GM12878 (cell line): ENCODE data around the gene CHN1. TPM values are rescaled to one million over a fixed set of nuclear protein-coding genes. Genes with fewer than 3 reads are reported as not detected.

Experiments used
- ATAC-seq: fragments of 200-7000 bp; cut with Tn5 transposase; 3 replicates; pipeline ENCODE4 v1.9.1; 2020; ENCODE audit warnings: mild to moderate bottlenecking, moderate library complexity
- BruUV-seq: library from RNA; stranded (reverse); fragments of 400-500 nt; replicated peaks from 2 replicates; lab custom pipeline; 2021; lab: Mats Ljungman, UMichigan
- CTCF ChIA-PET: fragments of 300-600 bp; sonication (Branson Sonifier 250); formaldehyde crosslinking; extraction: SDS; loops from one replicate; lab custom pipeline; 2021; ENCODE audit warnings: inconsistent platforms; lab: Yijun Ruan, JAX
- POLR2A ChIA-PET: fragments of 350-600 bp; formaldehyde crosslinking; extraction: SDS; loops from one replicate; lab custom pipeline; 2021; ENCODE audit warnings: inconsistent platforms; lab: Charles Lee
- RAD21 ChIA-PET: fragments of 300-600 bp; sonication (Branson Sonifier 250); formaldehyde crosslinking; loops from one replicate; lab custom pipeline; 2023; ENCODE audit warnings: antibody characterized with exemption; ENCODE audit not compliant: unreplicated experiment; lab: Charles Lee
- SMC1A ChIA-PET: fragments of 300-600 bp; sonication (Branson Sonifier 250); formaldehyde crosslinking; loops from one replicate; lab custom pipeline; 2023; ENCODE audit not compliant: unreplicated experiment, uncharacterized antibody; lab: Charles Lee
- DNase-seq: peaks from one replicate; pipeline ENCODE4 v3.0.0-alpha.2; 2011; ENCODE audit warnings: low read depth, low spot score
- FAIRE-seq: peaks from 3 replicates; lab custom pipeline; 2011; peaks lifted over from hg19 to GRCh38; lab: Jason Lieb, UNC
- H2AFZ ChIP-seq: 2 replicates; pipeline ENCODE4 v1.6.0; 2011; ENCODE audit warnings: low read depth, low read length, control low read depth; ENCODE audit not compliant: control insufficient read depth
- H3K27ac ChIP-seq: 2 replicates; pipeline ENCODE4 v1.5.1; 2011; ENCODE audit warnings: control low read depth; ENCODE audit not compliant: control insufficient read depth, insufficient read depth
- H3K27me3 ChIP-seq, 2 experiments: replicated peaks in 1 of 2; 2 replicates each; pipeline versions ENCODE4 v1.6.0 to v1.6.1; 2011; ENCODE audit warnings: low read length in 1 of 2; ENCODE audit not compliant: control insufficient read depth in 2 of 2, insufficient read depth in 2 of 2
- H3K36me3 ChIP-seq, 2 experiments: 2 replicates each; pipeline ENCODE4 v1.5.1; 2011; ENCODE audit warnings: low read length in 1 of 2; ENCODE audit not compliant: control insufficient read depth in 2 of 2, insufficient read depth in 2 of 2
- H3K4me1 ChIP-seq: 2 replicates; pipeline ENCODE4 v1.6.1; 2011; ENCODE audit warnings: mild to moderate bottlenecking, low read length, moderate library complexity, mixed read lengths; ENCODE audit not compliant: control insufficient read depth, insufficient read depth
- H3K4me2 ChIP-seq: 2 replicates; pipeline ENCODE4 v1.6.0; 2011; ENCODE audit warnings: control low read depth; ENCODE audit not compliant: control insufficient read depth, insufficient read depth
- H3K4me3 ChIP-seq: fragments of 200-600 bp; sonication (generic); 2 replicates; pipeline ENCODE4 v1.5.1; 2016
- H3K79me2 ChIP-seq: 2 replicates; pipeline ENCODE4 v1.6.0; 2011; ENCODE audit warnings: low read length; ENCODE audit not compliant: control insufficient read depth, insufficient read depth
- H3K9ac ChIP-seq: 2 replicates; pipeline ENCODE4 v1.8.0; 2011; ENCODE audit warnings: low read length, control low read depth, mixed read lengths; ENCODE audit not compliant: control insufficient read depth, insufficient read depth
- H3K9me3 ChIP-seq: replicated peaks from 3 replicates; pipeline ENCODE4 v1.5.1; 2011; ENCODE audit warnings: mild to moderate bottlenecking, low read length; ENCODE audit not compliant: control insufficient read depth, insufficient read depth
- H4K20me1 ChIP-seq: 2 replicates; pipeline ENCODE4 v1.6.0; 2011; ENCODE audit not compliant: control insufficient read depth, insufficient read depth
- BMI1 ChIP-seq: fragments of 450-650 bp; IDR thresholded peaks from 2 replicates; pipeline ENCODE4 v1.6.1; 2016; ENCODE audit warnings: mild to moderate bottlenecking, moderate library complexity, borderline replicate concordance
- FOXK2 ChIP-seq: fragments of 450-650 bp; IDR thresholded peaks from 2 replicates; pipeline ENCODE4 v1.6.1; 2017; ENCODE audit warnings: mild to moderate bottlenecking, moderate library complexity
- HDAC2 ChIP-seq: fragments of 200-600 bp; sonication (generic); IDR thresholded peaks from 2 replicates; pipeline ENCODE4 v1.6.1; 2017
- MTA2 ChIP-seq: fragments of 450-650 bp; IDR thresholded peaks from 2 replicates; pipeline ENCODE4 v1.6.1; 2016; ENCODE audit warnings: low read depth, mild to moderate bottlenecking, moderate library complexity
- NR2C1 ChIP-seq: fragments of 450-650 bp; IDR thresholded peaks from 2 replicates; pipeline ENCODE4 v1.6.1; 2017; ENCODE audit warnings: antibody characterized with exemption, mild to moderate bottlenecking, moderate library complexity
- RAD51 ChIP-seq: fragments of 450-650 bp; IDR thresholded peaks from 2 replicates; pipeline ENCODE4 v1.6.1; 2016; ENCODE audit warnings: moderate library complexity, mild to moderate bottlenecking, inconsistent platforms
- WGBS: methylation state at CpG from one replicate; pipeline ENCODE4 v1.1.6; 2016; ENCODE audit warnings: low lambda C conversion rate; ENCODE audit not compliant: insufficient replicate concordance, insufficient coverage; ENCODE audit errors: missing lambda C conversion rate; 5-methylcytosine and 5-hydroxymethylcytosine counted together
- in situ Hi-C: fragments of 300-500 bp; cut with MboI; formaldehyde crosslinking; loops from 9 replicates; pipeline ENCODE4 v1.14.3; 2018; ENCODE audit warnings: mixed read lengths
- intact Hi-C: fragments of 100-400 bp; cut with micrococcal nuclease; formaldehyde crosslinking; loops from one replicate; pipeline ENCODE4 v1.14.2; 2022; ENCODE audit not compliant: unreplicated experiment
- polyA plus RNA-seq, 11 experiments: library from polyadenylated mRNA; depleted of rRNA in 4 of 11; unstranded in 6 of 11; stranded (reverse) in 5 of 11; fragments of >200 nt; fragmentation: Nextera tagmentation in 4 of 11; fragmentation: Illumina TruSeq in 1 of 11; extraction: Ambion mirVana in 4 of 11; extraction: Trizol in 1 of 11; gene quantifications; 1 replicate in 1 of 11; 2 replicates in 10 of 11; pipeline versions ENCODE4 v1.2.1 to v1.2.3, GENCODE V29; 2011 to 2016; ENCODE audit warnings: inconsistent platforms in 2 of 11, missing spikeins in 2 of 11, low read depth in 1 of 11
- total RNA-seq, 4 experiments: library from RNA; depleted of rRNA in 3 of 4; stranded (reverse); fragments of >200 nt in 3 of 4; fragmentation: Illumina TruSeq in 1 of 4; extraction: Trizol in 1 of 4; gene quantifications; 2 replicates each; pipeline versions ENCODE4 v1.2.1 to v1.2.3, GENCODE V29; 2013 to 2021
- TF ChIP-seq, protein P1 (sequence below): IDR thresholded peaks from 2 replicates; pipeline ENCODE4 v1.6.1; 2012; ENCODE audit warnings: low read depth, low read length, improper control_type of control experiment
- TF ChIP-seq, protein P2 (sequence below), 3 experiments: IDR thresholded peaks in 2 of 3; conservative IDR thresholded peaks in 1 of 3; 2 replicates each; pipeline ENCODE4 v1.5.1; 2011; ENCODE audit warnings: low read depth in 3 of 3, low read length in 3 of 3, mild to moderate bottlenecking in 3 of 3, control low read depth in 2 of 3, moderate library complexity in 2 of 3, inconsistent platforms in 1 of 3, mixed read lengths in 1 of 3; ENCODE audit not compliant: control insufficient read depth in 2 of 3, insufficient read depth in 1 of 3; ENCODE audit errors: extremely low read depth in 1 of 3
- TF ChIP-seq, protein P3 (sequence below): fragments of 450-650 bp; IDR thresholded peaks from 2 replicates; pipeline ENCODE4 v1.6.1; 2017; ENCODE audit warnings: mild to moderate bottlenecking, moderate library complexity

CHN1 gene
- total and polyA plus RNA-seq, 10 of the 15 experiments (the other 5 are each of a cell fraction or from before 2014, with no cell fraction given): 0.18 to 0.92 (median 0.53) TPM; not detected in 1

DNA sequence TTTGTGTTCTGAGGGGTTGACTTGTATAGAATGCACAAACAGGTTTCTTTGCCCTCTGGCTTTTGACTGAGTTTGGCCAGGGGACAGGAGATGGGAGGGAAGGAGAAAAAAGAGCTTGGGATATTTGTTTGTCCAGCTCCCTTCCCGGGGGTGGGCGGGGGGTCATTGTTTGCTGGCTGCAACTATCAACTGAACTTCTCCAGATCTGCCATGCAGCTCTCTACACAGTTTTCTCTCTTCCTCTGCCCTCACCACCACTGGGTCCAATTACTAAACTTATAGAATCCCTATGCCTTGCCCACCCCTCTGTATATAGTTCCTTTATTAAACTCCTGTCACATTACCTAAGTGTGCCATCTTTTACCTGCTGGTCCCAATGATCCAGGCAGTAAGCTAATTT lies 32.8 kb upstream of the CHN1 start:
- H2AFZ ChIP-seq: no peak overlapping the region
- no peaks in the 10 kb centered on the region for H3K79me2 ChIP-seq
- ATAC-seq (no peak), DNase-seq (no peak), FAIRE-seq (no peak)
- H3K36me3 ChIP-seq: no peaks in the 10 kb centered on the region
- H3K4me1 ChIP-seq: no peaks in the 10 kb centered on the region
- SMC1A ChIA-PET: interaction anchor here (0.6 to 1.4 kb wide), 3 partner anchors 164 to 226 kb away, joined by 3 read pairs; no protein-coding TSS in a partner anchor
- intact Hi-C loops: loop anchor here (5.0 kb wide), 1 partner anchor 149 kb away; no protein-coding TSS in a partner anchor
- no peaks in the 10 kb centered on the region for H3K27me3 ChIP-seq
- no peak overlapping the region for H3K4me3 ChIP-seq
- H3K9ac ChIP-seq: no peak overlapping the region
- POLR2A ChIA-PET: interaction anchor here (0.6 kb wide), 1 partner anchor 54 kb away, joined by 3 read pairs; no protein-coding TSS in a partner anchor
- no TSS peak for BruUV-seq
- H3K9me3 ChIP-seq: no peaks in the 10 kb centered on the region
- CTCF ChIA-PET: interaction anchor here (0.7 to 1.7 kb wide), 5 partner anchors 16 to 290 kb away, joined by 3 to 8 read pairs (median 3); no protein-coding TSS in a partner anchor
- TF ChIP-seq BMI1 (no peak), RAD51 (no peak), FOXK2 (no peak)
- TF ChIP-seq, protein P1, sequence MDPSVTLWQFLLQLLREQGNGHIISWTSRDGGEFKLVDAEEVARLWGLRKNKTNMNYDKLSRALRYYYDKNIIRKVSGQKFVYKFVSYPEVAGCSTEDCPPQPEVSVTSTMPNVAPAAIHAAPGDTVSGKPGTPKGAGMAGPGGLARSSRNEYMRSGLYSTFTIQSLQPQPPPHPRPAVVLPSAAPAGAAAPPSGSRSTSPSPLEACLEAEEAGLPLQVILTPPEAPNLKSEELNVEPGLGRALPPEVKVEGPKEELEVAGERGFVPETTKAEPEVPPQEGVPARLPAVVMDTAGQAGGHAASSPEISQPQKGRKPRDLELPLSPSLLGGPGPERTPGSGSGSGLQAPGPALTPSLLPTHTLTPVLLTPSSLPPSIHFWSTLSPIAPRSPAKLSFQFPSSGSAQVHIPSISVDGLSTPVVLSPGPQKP: no peak
- RAD21 ChIA-PET: no interaction called here
- no peak overlapping the region for H3K4me2 ChIP-seq
- in situ Hi-C loops: no loop called here
- no peaks in the 10 kb centered on the region for H4K20me1 ChIP-seq
- WGBS: no CpG with 5 or more reads among the region's 2 CpGs
- no peak overlapping the region for H3K27ac ChIP-seq

DNA sequence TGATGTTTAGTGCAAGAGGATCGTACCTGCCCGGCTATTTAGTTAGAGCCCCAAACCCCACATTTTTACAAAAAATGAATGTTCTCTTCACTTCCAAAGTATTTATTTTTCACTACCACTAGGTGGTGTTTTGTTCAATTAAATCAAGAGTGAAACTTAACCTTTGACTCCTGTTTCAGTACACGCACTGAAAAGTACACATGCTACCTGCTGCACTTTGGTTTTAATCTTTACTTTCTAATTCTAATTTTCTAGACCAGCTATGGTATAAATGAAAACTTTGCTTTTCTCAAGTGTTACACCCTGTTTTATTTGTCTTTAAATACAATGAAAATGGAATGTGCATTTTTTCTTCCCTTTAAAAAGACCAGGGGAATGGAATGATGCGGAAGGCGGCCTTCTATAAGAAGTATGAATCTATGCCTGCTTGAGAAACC lies 31.4 kb upstream of the CHN1 start:
- FAIRE-seq (no peak), ATAC-seq (peak; percentile 68), DNase-seq (no peak)
- ChIA-PET POLR2A (no interaction called here), CTCF (interaction anchor here (1.7 kb wide), 1 partner anchor 150 kb away, joined by 5 read pairs; no protein-coding TSS in a partner anchor), SMC1A (interaction anchor here (1.1 kb wide), 1 partner anchor 12 kb away, joined by 3 read pairs; no protein-coding TSS in a partner anchor), RAD21 (no interaction called here)
- no TSS peak for BruUV-seq
- H3K4me3 ChIP-seq: no peak overlapping the region
- no peak overlapping the region for H3K4me2 ChIP-seq
- no peaks in the 10 kb centered on the region for H4K20me1 ChIP-seq
- H2AFZ ChIP-seq: peak overlapping the region; percentile 13; the same call in 1 of the 2 replicates
- intact Hi-C loops: loop anchor here (5.0 kb wide), 1 partner anchor 151 kb away; no protein-coding TSS in a partner anchor
- H3K9ac ChIP-seq: no peak overlapping the region
- no peaks in the 10 kb centered on the region for H3K36me3 ChIP-seq
- H3K27ac ChIP-seq: no peak overlapping the region
- no peaks in the 10 kb centered on the region for H3K79me2 ChIP-seq
- no peaks in the 10 kb centered on the region for H3K27me3 ChIP-seq
- in situ Hi-C loops: no loop called here
- WGBS: 73% methylated on average over 5 of the region's 5 CpGs
- H3K9me3 ChIP-seq: no peaks in the 10 kb centered on the region
- H3K4me1 ChIP-seq: no peaks in the 10 kb centered on the region
- TF ChIP-seq HDAC2 (no peak), MTA2 (peak; percentile 28; the same call in 1 of the 2 replicates), NR2C1 (peak; percentile 94)
- TF ChIP-seq, protein P2, sequence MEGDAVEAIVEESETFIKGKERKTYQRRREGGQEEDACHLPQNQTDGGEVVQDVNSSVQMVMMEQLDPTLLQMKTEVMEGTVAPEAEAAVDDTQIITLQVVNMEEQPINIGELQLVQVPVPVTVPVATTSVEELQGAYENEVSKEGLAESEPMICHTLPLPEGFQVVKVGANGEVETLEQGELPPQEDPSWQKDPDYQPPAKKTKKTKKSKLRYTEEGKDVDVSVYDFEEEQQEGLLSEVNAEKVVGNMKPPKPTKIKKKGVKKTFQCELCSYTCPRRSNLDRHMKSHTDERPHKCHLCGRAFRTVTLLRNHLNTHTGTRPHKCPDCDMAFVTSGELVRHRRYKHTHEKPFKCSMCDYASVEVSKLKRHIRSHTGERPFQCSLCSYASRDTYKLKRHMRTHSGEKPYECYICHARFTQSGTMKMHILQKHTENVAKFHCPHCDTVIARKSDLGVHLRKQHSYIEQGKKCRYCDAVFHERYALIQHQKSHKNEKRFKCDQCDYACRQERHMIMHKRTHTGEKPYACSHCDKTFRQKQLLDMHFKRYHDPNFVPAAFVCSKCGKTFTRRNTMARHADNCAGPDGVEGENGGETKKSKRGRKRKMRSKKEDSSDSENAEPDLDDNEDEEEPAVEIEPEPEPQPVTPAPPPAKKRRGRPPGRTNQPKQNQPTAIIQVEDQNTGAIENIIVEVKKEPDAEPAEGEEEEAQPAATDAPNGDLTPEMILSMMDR (IDR thresholded peaks at IDR 0.05 in 2 of 3, conservative IDR thresholded peaks at IDR 0.05 in 1 of 3; ENCODE audit: control insufficient read depth in 2 of 3, extremely low read depth in 1 of 3, insufficient read depth in 1 of 3, low read depth in 3 of 3, low read length in 3 of 3): peak; percentile 35 to 48 (median 41); a peak in 5 of 6 replicates
- TF ChIP-seq, protein P3, sequence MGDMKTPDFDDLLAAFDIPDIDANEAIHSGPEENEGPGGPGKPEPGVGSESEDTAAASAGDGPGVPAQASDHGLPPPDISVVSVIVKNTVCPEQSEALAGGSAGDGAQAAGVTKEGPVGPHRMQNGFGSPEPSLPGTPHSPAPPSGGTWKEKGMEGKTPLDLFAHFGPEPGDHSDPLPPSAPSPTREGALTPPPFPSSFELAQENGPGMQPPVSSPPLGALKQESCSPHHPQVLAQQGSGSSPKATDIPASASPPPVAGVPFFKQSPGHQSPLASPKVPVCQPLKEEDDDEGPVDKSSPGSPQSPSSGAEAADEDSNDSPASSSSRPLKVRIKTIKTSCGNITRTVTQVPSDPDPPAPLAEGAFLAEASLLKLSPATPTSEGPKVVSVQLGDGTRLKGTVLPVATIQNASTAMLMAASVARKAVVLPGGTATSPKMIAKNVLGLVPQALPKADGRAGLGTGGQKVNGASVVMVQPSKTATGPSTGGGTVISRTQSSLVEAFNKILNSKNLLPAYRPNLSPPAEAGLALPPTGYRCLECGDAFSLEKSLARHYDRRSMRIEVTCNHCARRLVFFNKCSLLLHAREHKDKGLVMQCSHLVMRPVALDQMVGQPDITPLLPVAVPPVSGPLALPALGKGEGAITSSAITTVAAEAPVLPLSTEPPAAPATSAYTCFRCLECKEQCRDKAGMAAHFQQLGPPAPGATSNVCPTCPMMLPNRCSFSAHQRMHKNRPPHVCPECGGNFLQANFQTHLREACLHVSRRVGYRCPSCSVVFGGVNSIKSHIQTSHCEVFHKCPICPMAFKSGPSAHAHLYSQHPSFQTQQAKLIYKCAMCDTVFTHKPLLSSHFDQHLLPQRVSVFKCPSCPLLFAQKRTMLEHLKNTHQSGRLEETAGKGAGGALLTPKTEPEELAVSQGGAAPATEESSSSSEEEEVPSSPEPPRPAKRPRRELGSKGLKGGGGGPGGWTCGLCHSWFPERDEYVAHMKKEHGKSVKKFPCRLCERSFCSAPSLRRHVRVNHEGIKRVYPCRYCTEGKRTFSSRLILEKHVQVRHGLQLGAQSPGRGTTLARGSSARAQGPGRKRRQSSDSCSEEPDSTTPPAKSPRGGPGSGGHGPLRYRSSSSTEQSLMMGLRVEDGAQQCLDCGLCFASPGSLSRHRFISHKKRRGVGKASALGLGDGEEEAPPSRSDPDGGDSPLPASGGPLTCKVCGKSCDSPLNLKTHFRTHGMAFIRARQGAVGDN: peak; percentile 77
